8988T (cell line): ENCODE data around the gene CACNB2.
"Not testable (repeated sequence)": the region's sequence is repeated elsewhere in the genome, so short reads cannot be mapped to it uniquely, and the experiment has no call there.

ENCODE experiments used
- DNase-seq: peaks from one replicate; pipeline ENCODE4 v3.0.0; 2011

The CACNB2 gene

GRCh38 chr10:18149196-18149800 lies 9.1 kb downstream of the CACNB2 start:
- no peak for DNase-seq

GRCh38 chr10:18151356-18151890 lies 11.2 kb downstream of the CACNB2 start:
- no peak for DNase-seq

- DNase-seq = not testable (repeated sequence)
Measured at GRCh38 chr10:18153381-18153780, 13.2 kb downstream of the CACNB2 start.

- DNase-seq = no peak
Measured at GRCh38 chr10:18155321-18155720, 15.1 kb downstream of the CACNB2 start.

- DNase-seq = not testable (repeated sequence)
Measured at GRCh38 chr10:18156797-18157196, 16.6 kb downstream of the CACNB2 start.

GRCh38 chr10:18157881-18158280 lies 17.7 kb downstream of the CACNB2 start:
- no peak for DNase-seq

GRCh38 chr10:18158773-18159265 lies 18.6 kb downstream of the CACNB2 start:
- no peak for DNase-seq

GRCh38 chr10:18159557-18159956 lies 19.3 kb downstream of the CACNB2 start:
- DNase-seq = no peak

- DNase-seq = no peak
Measured at GRCh38 chr10:18162021-18162627, 21.9 kb downstream of the CACNB2 start.

GRCh38 chr10:18164093-18164492 lies 23.9 kb downstream of the CACNB2 start:
- no peak for DNase-seq

- no peak for DNase-seq
Measured at GRCh38 chr10:18164748-18165361, 24.6 kb downstream of the CACNB2 start.

GRCh38 chr10:18178854-18179483 lies 38.7 kb downstream of the CACNB2 start:
- DNase-seq = no peak

- no peak for DNase-seq
Measured at GRCh38 chr10:18179891-18180290, 39.7 kb downstream of the CACNB2 start.

- DNase-seq = not testable (repeated sequence)
Measured at GRCh38 chr10:18181382-18181781, 41.2 kb downstream of the CACNB2 start.

- no peak for DNase-seq
Measured at GRCh38 chr10:18185621-18186020, 45.4 kb downstream of the CACNB2 start.

GRCh38 chr10:18190840-18191239 lies 50.6 kb downstream of the CACNB2 start:
- no peak for DNase-seq

GRCh38 chr10:18194634-18195033 lies 54.4 kb downstream of the CACNB2 start:
- DNase-seq = no peak

GRCh38 chr10:18195060-18195799 lies 55.0 kb downstream of the CACNB2 start:
- DNase-seq = no peak

- no peak for DNase-seq
Measured at GRCh38 chr10:18196806-18197550, 56.8 kb downstream of the CACNB2 start.

- no peak for DNase-seq
Measured at GRCh38 chr10:18197706-18198105, 57.5 kb downstream of the CACNB2 start.

GRCh38 chr10:18201877-18202276 lies 61.7 kb downstream of the CACNB2 start:
- no peak for DNase-seq
